HG03108 (cell line): ENCODE data around the gene PRDM16.

Experiments used
- ATAC-seq: cut with Tn5 transposase; IDR thresholded peaks from one replicate; pipeline ENCODE4 v1.9.1; 2021; ENCODE audit warnings: moderate library complexity; ENCODE audit not compliant: unreplicated experiment

The PRDM16 gene

DNA sequence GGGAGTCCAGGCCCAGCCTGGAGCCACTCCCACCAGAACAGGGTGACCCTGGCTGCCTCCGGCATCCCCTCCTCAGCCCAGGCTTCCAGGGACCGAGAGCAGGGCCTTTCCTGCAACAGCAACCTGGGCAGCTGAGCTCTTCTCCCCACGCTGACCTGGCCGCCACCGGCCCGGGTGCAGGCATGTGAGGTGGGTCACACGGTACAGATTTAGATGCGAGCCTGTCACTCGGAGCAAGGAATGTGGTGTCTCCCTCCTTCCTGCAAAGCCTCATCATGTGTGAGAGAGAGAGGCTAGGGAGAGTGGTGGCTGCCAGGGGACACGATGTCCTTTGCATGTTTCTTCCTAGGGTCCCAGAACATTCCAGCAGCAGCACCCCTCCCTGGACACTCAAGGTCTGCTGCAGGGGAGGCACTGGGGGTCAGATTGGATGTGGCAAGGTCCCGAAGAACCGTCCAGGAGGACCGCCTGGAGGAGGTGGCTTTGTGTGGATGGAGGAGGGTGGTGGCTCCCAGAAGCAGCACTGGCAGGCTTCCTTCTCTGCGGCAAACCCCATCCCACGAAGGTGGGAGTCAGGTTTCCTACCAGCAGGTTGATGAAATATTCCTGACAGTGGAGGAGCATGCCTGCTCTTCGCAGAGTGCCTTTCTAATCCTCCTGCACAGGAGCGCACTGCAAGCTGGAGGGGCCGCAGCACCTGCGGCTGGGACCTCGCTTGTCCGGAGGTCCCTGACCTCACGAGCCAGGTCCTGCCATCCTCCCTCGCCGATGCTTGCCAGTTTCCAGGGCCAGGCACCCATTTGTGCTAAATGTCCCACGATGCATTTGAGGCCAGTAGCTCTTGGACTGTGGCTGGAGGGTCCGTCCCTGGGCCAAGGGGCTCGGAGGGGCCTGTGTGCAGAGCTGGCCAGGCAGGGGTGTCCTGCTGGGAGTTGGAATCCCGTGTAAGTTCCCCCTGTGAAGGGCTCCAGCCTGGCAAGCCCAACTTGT is 68.4 kb downstream of the PRDM16 start:
- no peak for ATAC-seq

DNA sequence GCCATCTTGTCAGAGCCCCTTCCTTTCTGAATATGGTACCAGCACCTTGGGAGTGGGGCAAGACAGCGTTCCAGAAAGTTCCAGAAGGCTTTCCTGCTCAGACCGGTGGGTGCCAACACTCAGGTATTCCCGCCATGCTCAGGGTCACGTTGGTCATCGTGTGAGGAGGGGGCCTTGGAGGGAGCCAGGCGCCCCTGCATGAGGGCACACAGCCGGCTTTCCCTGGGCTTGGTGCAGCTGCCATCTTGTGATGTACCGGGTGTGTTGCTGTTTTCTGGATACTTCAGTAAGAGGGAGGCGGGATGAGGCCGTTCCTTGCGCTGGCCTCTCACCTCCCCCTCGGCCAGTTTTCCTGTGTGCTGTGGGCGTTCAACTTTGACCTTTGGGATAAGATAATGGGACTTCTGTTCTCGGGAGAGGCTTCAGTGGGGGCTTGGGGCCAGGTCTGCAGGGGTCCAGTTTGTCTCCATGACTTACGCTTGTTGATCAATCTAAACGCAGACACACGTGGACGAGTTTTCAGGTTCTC is 69.7 kb downstream of the PRDM16 start:
- ATAC-seq, result no peak

DNA sequence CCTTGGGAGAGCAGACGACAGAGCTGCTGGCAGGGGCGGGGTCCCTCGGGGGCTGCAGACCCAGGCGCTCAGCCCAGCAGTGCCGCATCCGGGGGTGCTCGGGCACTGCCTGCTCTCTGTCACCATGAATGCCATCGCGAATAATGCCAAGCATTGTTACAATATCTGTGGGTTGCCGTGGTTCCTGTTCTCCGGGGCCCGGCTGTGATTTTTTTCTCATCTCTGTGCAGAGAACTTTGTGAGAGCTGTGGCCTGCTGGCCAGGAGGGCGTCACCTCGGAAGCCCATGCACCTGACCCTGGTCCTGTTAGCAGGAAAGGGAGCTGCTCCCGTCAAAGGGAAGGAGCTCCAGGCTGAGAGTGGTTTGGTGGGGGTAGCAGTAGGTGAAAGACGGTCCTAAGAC is 70.4 kb downstream of the PRDM16 start:
- ATAC-seq, result no peak

DNA sequence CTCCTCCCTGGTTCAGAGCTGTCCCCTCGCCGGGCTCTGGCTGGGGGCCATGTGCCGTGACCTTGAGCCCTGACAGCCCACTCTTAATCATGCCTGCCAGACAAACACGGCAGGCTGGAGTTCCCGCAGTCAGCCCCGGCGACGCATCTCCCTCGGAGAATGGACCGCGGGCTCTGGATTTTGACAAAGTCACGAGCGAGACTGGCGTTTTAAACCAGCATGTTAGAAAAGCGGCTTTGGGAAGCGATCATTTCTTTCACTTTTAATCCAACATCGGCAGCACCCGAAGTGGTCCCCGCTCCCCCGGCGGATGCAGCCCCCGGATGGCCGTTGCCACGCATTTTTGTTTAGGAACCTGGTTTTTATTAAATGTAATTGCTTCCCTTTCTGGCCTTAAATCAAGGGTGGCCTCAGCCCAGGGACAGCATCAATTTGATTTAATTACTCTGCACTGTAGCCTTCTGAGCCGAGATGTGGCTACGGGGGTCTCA is 70.9 kb downstream of the PRDM16 start:
- no peak for ATAC-seq

DNA sequence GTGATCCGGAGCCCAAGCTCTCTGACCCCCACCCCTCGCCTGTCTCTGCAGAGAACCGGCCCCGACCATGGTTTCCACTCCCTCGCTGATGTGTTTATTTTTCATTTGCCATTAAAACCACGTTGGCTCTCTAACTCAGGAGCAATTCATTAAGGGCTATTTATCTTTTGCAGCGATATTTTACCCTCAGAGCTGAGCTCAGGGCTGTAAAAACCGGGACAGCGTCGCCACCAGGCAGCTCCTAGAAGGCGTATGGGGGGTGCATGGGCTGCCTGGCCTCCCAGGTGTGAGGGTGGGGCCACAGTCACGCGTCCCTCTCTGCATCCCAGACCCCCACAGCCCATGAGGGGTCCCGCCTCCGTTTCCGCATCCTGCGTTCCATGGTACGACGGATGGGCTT is 71.4 kb downstream of the PRDM16 start:
- ATAC-seq, result no peak

DNA sequence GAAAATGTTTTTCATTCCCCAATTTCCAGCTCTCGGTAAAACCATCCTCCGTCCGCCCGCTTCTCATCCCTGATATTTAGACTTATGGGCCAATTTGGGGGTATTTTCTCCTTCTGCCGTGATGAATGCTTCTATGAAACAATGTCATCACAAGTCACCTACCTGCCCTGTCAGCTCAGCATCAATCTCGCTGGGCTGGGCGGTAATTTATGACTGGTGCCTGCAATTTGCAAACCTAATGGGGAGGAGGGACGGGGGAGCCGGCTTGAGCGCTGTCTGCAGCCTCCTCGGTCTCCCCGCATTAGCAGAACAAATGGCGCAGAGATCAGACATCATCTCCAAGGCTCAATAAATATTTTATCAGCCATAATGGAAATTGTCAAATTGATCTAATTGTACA is 72.1 kb downstream of the PRDM16 start:
- ATAC-seq, result no peak

DNA sequence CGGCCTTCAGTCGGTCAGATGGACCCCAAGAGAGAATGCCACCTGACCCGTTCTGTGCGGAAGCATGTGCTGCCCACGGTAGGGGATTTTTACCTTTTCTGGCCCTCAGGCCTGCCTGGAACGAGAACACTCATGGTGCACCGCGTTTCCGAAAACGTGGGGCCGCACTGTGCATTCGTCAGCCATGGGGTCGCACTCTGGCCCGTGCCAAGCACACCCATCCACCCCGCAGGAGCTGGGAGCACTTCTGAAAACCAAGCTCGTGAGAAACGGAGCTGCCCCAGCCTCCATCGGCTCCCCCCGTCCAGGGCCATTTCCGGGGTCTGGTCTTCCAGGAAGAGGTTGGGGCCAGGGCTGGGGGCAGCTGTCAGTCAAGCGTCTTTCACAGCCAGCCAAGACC is 72.8 kb downstream of the PRDM16 start:
- no peak for ATAC-seq

DNA sequence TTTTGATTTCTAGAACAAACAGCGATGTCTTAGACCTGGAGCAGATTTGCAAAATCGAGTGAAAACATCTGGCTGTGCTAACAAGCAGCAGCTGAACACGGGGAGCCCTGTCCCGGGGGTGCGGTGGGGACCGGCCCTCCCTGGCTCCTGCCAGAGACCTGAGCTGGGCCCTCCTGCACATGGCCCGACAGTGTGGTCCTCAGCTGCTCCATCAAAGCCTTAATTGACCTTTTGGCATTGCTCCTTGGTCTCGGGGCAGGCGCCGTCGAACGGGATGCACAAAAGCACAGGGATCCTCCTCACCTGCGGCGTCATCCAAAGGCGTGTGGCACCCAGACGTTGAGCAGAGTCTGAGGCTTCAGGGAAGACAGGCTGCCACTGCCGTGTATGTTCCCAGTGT is 73.2 kb downstream of the PRDM16 start:
- ATAC-seq, result no peak

DNA sequence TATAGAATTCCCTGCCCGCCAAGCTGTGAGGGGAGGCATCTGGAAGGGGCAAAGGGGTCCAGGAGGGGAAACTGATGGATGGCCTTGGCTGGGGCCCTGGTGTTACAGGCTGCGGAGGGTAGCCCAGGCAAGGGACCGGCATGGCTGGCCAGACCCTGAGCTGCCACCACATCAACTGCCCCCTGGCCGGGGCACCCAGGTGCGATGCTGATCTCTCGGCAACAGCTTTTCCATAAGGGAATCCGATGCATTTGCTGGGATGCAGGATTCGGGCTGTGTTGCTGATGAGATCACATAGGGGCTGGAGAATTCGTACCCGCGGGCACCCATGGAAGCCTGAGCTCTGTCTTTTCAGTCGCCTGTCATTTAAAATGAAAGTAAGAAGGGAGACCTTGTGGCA is 73.7 kb downstream of the PRDM16 start:
- no peak for ATAC-seq

DNA sequence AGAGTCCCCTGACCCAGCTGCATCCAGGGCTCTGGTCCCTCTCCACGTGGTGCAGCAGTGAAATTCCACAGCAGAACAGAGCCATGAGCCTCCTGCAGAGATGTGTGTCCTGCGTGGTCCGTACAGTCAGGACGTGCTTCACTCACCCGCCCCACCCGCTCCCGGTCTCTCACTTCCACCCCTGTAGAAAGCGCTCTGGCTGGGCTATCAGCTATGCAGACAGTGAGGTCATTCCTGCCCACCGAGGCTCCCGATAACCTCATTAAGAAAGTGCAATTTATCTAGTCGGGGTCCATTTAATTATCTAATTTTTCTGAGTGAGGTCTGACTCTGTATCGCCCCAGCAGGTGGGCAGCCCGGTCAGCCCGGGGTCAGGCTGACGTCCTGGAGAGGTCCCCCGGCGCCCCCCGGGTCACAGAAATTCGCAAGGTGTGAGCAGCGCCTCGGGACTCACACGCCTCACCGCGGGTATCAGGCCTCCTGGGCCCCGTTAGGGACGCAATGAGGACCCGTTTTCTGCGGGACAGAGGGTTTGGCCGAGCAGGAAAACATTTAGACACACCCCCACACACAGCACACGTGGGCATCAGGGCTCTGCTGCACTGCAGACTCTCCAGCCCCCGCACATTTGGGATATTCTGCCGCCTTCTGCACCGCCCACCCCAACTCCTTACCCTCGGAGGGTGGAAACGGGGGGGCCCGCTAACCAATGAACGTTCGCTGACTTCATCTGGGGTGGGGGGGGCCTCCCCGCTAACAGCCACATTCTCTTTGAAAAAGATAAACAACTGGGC is 76.7 kb downstream of the PRDM16 start:
- no peak for ATAC-seq

DNA sequence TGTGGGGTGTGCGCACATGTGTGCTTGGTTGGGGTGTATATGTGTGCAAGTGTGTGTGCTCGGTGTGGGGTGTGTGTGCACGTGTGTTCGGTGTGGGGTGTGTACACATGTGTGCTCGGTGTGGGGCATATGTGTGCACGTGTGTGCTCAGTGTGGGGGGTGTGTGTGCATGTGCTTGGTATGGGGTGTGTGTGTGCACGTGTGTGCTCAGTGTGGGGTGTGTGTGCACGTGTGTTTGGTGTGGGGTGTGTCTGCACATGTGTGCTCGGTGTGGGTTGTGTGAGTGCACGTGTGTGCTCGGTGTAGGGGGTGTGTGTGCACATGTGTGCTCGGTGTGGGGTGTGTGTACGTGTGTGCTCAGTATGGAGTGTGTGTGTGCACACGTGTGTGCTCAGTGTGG is 77.5 kb downstream of the PRDM16 start:
- ATAC-seq, result no peak

DNA sequence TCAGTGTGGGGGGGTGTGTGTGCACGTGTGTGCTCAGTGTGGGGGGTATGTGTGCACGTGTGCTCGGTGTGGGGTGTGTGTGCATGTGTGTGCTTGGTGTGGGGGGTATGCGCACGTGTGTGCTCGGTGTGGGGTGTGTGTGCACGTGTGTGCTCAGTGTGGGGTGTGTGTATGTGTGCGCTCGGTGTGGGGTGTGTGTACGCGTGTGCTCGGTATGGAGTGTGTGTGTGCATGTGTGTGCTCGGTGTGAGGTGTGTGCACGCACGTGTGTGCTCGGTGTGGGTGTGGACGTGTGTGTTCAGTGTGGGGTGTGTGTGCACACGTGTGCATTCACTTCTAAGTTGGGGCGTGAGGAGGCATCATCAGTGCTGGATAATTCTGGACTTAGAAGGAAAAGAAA is 77.9 kb downstream of the PRDM16 start:
- ATAC-seq, result no peak

DNA sequence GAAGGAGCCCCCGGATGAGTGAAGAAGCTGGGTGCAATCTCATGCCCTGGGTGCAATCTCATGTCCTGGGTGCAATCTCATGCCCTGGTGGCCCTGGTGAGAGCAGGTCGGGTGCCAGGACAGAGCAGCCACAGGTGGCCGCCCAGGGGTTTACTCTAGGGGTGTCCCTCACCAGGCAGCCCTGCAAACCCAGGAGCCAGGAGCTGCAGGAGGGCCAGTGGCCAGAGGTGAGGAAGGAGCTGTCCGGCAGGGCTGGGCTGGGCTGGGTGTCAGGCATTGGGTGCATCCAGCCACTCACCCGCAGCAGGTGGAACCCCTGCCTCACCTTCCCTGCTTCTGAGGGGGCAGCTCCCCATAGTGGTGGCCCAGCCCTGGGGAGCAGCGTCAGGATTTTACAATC is 79.2 kb downstream of the PRDM16 start:
- no peak for ATAC-seq

DNA sequence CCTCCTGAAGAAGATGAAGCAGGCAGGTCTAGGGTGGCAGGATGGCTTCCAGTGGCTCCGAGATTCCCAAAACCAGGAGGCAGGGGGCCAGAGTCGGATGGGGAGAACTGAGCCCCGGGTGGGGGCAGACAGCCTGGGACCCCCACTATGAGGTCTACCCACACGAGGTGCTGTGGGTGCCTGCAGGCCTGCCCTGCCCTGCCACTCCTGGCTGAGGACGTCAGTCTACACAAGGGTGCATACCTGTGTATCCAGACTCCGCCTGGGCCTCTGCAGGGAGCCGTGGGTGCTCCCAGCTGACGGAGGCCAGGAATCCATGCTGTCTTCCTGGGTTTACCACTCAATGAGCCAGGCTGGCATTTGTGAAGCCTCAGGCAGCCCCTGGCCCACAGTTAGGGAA is 80.3 kb downstream of the PRDM16 start:
- no peak for ATAC-seq

DNA sequence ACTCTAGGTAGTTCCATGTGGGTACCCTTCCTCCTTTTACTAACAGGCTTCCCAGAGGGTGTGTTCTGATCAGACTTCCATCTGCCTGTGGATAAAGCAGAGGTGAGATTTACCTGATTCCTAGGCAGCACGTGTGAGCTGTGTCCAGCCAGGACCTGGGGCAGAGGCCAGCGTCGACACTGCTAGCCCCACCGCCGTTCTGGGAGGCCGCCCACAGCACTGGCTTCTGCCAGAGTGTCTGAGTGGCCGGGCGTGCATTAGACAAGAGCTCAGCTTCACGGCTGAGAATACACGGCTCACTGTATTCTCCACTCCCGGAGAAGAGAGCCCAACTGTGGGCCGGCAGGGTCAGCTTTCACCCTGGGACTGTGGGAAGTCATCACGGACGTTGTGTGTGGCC is 82.5 kb downstream of the PRDM16 start:
- ATAC-seq, result no peak

DNA sequence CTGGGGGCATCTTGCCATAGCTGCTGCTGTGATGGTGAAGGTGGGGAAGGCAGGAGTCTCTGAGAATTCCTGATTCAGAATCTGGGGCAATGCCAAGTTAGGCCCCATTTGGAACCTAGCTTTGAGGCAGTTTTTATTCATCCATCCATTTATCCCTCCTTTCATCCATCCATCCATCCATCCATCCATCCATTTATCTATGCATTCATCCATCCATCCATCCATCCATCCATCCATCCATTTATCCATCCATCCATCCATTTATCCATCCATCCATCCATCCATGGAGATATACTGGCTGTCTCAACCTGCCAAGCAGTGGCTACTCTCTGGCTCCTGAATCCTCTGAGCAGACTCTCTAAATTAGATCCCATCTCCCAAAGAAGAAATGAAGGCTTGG is 83.1 kb downstream of the PRDM16 start:
- ATAC-seq, result no peak

DNA sequence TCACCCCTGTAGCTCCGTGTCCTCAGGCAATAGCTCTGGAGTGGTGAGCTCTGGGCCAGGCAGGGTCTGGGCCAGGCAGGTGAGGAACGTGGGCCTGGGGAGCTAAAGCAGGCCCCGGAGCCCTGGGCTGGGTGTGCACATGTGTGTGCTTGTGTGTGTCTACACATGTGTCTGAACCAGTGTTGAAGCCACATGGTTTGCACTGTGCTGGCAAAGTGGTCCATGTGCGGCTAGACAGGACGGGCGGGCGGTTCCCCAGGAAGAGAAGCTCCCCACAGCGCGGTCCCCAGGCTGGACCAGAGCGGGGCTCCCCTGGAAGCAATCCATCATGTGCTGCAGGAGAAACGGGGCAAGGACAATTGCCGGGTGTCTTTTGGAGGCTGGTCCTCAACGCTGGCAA is 84.2 kb downstream of the PRDM16 start:
- ATAC-seq, result no peak

DNA sequence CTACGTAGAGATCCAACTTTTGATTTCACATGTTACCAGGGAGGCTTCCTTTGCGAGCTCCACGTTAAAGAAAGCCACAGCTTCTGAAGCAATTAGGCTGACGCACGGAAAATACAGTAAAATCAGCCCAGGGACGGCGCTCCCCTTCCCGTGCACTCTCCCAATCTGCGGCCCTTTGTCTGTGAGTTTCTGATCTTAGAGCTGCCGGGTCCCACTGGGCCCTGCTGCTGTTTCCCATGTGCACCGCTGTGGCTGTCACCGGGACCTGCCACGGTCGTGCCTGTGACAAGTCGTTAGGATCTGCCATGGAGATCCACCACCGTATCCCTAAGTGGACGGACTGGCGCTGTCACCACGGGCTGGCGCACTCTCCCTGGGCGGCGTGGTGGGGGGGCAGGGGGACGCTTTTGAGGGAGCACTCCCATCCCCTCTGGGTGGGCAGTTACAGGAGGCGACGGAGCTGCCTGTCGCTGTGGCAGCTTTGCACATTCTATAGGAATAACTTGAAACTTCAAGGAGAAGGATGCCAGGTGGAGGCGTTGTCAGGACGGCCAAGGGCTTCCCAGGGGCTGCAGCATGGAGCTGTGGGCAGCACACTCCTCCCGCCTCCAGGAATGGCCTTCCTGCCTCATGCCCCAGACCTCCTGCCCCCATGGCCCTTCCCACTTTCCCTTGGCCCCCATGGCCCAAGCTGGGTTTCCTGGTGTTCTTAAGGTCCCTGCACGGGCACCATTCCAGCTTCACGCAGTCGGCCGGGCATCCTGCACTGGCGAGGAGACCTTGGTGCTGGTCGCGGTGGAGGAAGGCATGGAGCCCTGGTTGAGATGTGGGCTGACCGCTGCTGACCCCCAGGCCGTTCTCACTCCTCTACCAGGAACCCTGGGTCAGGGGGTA is 85.1 kb downstream of the PRDM16 start:
- no peak for ATAC-seq

DNA sequence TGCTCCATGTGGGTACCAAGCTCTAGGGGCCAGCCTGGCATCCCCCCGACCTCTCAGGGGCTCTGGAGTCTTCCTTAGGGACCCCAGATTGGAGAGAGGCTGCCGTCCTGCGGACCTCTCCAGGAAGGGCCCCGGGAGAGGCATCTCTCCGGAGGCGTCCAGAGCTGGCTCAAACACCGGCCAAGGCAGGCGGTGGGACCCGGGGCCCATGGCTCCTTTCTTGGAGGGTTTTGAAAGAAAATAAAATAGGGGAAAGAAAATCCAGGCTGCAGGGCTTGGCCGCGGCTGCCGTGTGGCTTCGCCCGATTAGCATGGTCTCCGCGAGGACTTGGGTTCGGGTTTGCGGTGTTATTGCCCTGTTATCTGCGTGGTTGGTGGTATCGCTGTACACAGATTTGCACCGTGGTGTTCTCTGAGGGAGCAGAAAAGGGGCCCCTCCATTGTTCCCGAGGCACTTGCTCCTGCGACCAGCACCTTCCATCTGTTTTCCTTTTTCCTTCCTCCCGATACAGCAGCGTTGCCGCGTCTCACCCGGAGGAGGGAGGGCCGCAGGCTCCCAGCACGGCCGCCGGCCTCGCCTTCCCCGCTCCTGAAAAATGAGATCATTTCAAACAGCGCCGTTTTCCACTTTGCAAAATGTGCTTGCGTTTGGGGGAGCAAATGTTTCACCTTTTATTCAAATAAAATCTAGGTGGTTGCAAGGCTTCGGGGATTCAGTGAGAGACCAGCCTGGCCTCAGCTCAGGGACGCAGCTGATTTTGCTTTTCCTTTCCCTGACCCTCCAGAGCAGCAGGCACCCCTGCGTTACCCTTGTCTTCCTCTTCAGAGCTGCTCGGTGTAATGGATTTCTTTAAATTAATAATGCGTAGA is 86.3 kb downstream of the PRDM16 start:
- no peak for ATAC-seq

DNA sequence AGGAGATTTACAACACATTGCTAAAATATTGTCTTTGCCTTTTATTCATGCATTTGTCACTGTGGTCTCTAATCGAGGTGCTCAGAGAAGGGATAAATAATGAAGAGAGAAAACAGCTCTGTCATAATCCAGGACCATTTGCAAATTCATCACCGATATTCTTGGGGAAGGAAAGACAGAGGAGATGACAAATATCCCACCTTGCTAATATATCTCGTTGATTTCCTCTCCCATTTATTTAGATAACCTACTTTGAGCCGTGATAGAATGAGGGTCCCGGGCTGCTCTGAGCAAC is 86.9 kb downstream of the PRDM16 start:
- no peak for ATAC-seq
